Endodermal cell (in vitro differentiated cells): ENCODE results near the gene CAPZB. TPM values are rescaled to one million over a fixed set of nuclear protein-coding genes. Genes with fewer than 3 reads are reported as not detected.

ENCODE experiments used
- DNase-seq: peaks from one replicate; pipeline ENCODE4 v3.0.0-alpha.2; 2017
- H3K27ac ChIP-seq: 2 replicates; pipeline ENCODE4 v1.5.1; 2013; ENCODE audit warnings: mild to moderate bottlenecking, low read depth, low read length, moderate library complexity
- H3K27me3 ChIP-seq: 2 replicates; pipeline ENCODE4 v1.6.1; 2013; ENCODE audit warnings: mild to moderate bottlenecking, low read length, moderate library complexity; ENCODE audit not compliant: insufficient read depth, control insufficient read depth, poor library complexity, severe bottlenecking
- H3K36me3 ChIP-seq: 2 replicates; pipeline ENCODE4 v1.7.0; 2013; ENCODE audit warnings: mild to moderate bottlenecking, low read length, moderate library complexity; ENCODE audit not compliant: control insufficient read depth, insufficient read depth
- H3K4me1 ChIP-seq: one replicate; pipeline ENCODE4 v1.7.0; 2013; ENCODE audit warnings: low read length; ENCODE audit not compliant: control insufficient read depth, insufficient read depth
- H3K4me3 ChIP-seq: 2 replicates; pipeline ENCODE4 v1.5.1; 2013; ENCODE audit warnings: mild to moderate bottlenecking, low read length, moderate library complexity
- H3K9ac ChIP-seq: 2 replicates; pipeline ENCODE4 v1.6.1; 2013; ENCODE audit warnings: mild to moderate bottlenecking, low read length, moderate library complexity; ENCODE audit not compliant: poor library complexity, severe bottlenecking; ENCODE audit errors: extremely low read depth
- H3K9me3 ChIP-seq: 2 replicates; pipeline ENCODE4 v1.6.1; 2013; ENCODE audit warnings: mild to moderate bottlenecking, low read length, moderate library complexity; ENCODE audit not compliant: control insufficient read depth
- H3K27ac Mint-ChIP-seq: 2 replicates; pipeline ENCODE4 v1.8.0; 2020; ENCODE audit warnings: mixed read lengths
- H3K27me3 Mint-ChIP-seq: 2 replicates; pipeline ENCODE4 v1.8.0; 2021; ENCODE audit warnings: mild to moderate bottlenecking, mixed read lengths; ENCODE audit not compliant: insufficient read depth
- H3K36me3 Mint-ChIP-seq: 2 replicates; pipeline ENCODE4 v1.8.0; 2020; ENCODE audit warnings: low read depth, mixed read lengths
- H3K4me1 Mint-ChIP-seq: 2 replicates; pipeline ENCODE4 v1.8.0; 2020; ENCODE audit warnings: mixed read lengths
- H3K4me3 Mint-ChIP-seq: 2 replicates; pipeline ENCODE4 v1.8.0; 2020; ENCODE audit warnings: mild to moderate bottlenecking, moderate library complexity, mixed read lengths
- H3K9me3 Mint-ChIP-seq: 2 replicates; pipeline ENCODE4 v1.8.0; 2020; ENCODE audit warnings: mild to moderate bottlenecking, mixed read lengths
- WGBS, 2 experiments: methylation state at CpG; one replicate each; pipeline versions ENCODE4 v1.1.5 to v1.1.7; 2013; ENCODE audit warnings: missing lambda C conversion rate in 2 of 2, mixed read lengths in 1 of 2; ENCODE audit not compliant: insufficient coverage in 1 of 2, insufficient read length in 1 of 2; 5-methylcytosine and 5-hydroxymethylcytosine counted together
- total RNA-seq, 2 donors: library from RNA; stranded (reverse); fragmentation: NEBNext Ultra II Directional in 1 of 2; extraction: Animal tissue kit (Norgen Biotek cat#: 25700) in 1 of 2; gene quantifications; 2 replicates in 1 of 2; 3 replicates in 1 of 2; pipeline ENCODE4 v1.2.1, GENCODE V29; 2021
- TF ChIP-seq, protein P1 (sequence below): fragments of 200-600 bp; sonication (generic); conservative IDR thresholded peaks from 2 replicates; pipeline ENCODE4 v1.5.0; 2021; ENCODE audit warnings: antibody characterized with exemption, mild to moderate bottlenecking

Gene CAPZB
- total RNA-seq, 2 donors from 2014 or later = 334 to 362 TPM

DNA sequence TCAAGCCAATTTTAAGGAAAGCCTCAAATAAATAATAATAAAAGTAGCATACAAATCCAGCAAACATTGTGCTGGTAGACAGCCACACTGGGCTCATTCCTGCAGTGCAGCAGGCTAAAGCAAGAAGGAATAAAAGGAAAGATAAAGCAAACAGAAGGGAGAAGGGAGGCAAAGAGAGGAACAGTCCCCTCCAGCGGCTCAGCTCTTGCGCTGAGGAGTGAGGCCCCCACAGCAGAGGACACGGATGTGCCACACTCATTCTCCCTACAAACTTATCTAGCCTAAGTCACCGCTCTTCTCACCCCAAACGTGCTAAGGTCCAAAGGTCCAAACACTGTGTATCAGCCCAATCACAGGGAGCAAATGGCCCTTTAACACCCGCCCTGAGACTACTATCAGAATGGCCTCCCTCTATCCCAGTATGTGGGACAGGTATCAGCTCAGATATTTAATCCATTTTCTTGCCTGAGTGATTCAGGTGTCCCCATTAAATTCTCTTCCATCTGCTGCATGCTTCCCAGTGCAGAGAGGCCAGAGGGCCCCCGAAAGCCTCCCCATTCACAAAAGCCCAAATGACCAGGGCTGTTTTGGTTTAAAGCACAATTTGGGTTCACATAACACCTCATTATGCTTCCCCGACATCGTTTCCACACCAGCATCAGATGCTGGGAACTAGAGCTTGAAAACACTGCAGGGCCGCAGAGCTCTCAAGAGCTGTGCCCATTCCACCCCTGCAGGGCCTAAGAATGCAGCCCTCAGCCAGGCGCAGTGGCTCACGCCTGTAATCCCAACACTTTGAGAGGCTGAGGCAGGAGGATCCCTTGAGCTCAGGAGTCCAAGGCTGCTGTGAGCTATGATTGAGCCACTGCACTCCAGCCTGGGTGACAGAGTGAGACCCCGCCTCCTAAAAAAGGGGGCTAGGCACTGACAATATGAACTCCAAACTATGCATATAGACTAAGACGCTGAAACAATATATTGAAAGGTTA, 17.8 kb downstream of the CAPZB start:
- WGBS, 2 experiments = 85 to 87% methylated on average over 8 to 14 of the region's 14 CpGs
- H3K4me3 Mint-ChIP-seq = no peak overlapping the region
- H3K9ac ChIP-seq = no peak overlapping the region
- peaks cover 13% of the 10 kb centered on the region for H3K4me1 ChIP-seq
- peaks cover 44% of the 10 kb centered on the region for H3K4me1 Mint-ChIP-seq
- no peaks in the 10 kb centered on the region for H3K27me3 ChIP-seq
- no peaks in the 10 kb centered on the region for H3K9me3 Mint-ChIP-seq
- no peaks in the 10 kb centered on the region for H3K27me3 Mint-ChIP-seq
- H3K4me3 ChIP-seq = no peak overlapping the region
- H3K36me3 ChIP-seq = peaks cover 61% of the 10 kb centered on the region
- H3K9me3 ChIP-seq = no peaks in the 10 kb centered on the region
- TF ChIP-seq, protein P1, sequence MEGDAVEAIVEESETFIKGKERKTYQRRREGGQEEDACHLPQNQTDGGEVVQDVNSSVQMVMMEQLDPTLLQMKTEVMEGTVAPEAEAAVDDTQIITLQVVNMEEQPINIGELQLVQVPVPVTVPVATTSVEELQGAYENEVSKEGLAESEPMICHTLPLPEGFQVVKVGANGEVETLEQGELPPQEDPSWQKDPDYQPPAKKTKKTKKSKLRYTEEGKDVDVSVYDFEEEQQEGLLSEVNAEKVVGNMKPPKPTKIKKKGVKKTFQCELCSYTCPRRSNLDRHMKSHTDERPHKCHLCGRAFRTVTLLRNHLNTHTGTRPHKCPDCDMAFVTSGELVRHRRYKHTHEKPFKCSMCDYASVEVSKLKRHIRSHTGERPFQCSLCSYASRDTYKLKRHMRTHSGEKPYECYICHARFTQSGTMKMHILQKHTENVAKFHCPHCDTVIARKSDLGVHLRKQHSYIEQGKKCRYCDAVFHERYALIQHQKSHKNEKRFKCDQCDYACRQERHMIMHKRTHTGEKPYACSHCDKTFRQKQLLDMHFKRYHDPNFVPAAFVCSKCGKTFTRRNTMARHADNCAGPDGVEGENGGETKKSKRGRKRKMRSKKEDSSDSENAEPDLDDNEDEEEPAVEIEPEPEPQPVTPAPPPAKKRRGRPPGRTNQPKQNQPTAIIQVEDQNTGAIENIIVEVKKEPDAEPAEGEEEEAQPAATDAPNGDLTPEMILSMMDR = no peak
- DNase-seq = no peak
- H3K27ac ChIP-seq = no peak overlapping the region
- H3K27ac Mint-ChIP-seq = peak overlapping the region; percentile 59
- H3K36me3 Mint-ChIP-seq = peaks cover 26% of the 10 kb centered on the region

DNA sequence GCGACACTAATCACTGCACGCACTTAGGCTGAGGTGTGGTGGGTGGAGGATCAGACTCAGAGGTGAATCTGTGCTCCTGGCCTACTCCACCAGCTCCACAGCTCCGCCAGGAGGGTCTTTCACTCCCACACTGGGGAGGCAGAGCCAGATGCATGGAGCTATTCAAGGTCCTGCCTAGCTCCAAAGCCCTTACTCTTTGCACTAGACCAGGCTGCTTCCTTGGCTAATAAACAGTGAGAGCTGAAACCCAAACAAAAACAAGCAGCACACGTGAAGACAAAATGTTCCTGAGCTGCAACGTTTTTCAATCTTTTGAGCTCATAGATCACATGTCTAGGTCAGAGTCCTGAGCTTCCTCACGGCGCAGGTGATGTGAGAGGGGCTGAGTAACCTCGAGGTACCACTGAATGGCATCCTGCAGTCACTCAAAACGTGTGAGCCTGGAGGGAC, 19.2 kb downstream of the CAPZB start:
- Mint-ChIP-seq H3K4me1 (peaks cover 44% of the 10 kb centered on the region), H3K27me3 (no peaks in the 10 kb centered on the region), H3K27ac (no peak overlapping the region), H3K36me3 (peaks cover 16% of the 10 kb centered on the region), H3K4me3 (no peak overlapping the region), H3K9me3 (no peaks in the 10 kb centered on the region)
- H3K4me1 ChIP-seq = peaks cover 13% of the 10 kb centered on the region
- H3K9ac ChIP-seq = no peak overlapping the region
- H3K4me3 ChIP-seq = no peak overlapping the region
- TF ChIP-seq, protein P1 = no peak
- H3K36me3 ChIP-seq = peaks cover 57% of the 10 kb centered on the region
- DNase-seq = peak; percentile 50
- 77 to 80% methylated on average over 6 to 9 of the region's 9 CpGs for WGBS, 2 experiments
- H3K27ac ChIP-seq = no peak overlapping the region
- no peaks in the 10 kb centered on the region for H3K9me3 ChIP-seq
- H3K27me3 ChIP-seq = no peaks in the 10 kb centered on the region

DNA sequence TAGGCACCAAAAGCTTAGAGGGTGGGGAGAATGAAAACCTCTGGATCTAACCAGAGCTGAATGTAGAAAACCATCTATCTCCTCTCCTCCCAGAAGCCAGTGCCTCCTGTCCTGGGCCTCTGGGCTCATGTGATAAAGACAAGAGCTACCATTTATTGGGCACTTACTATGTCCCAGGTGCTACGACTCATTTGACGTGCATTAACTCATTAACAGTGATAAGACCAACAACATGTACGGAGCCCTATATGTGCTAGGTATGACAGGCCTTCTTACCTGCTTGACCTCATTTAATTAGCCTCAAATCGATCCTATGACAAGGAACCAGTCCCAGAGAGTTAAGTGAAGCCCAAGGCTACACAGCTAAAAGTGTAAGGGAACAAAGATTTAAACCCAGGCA, 19.7 kb downstream of the CAPZB start:
- 95 to 97% methylated on average over 4 of the region's 4 CpGs for WGBS, 2 experiments
- Histone ChIP-seq H3K4me1 (peaks cover 13% of the 10 kb centered on the region), H3K27ac (no peak overlapping the region)

More for the DNA sequence above, 19.7 kb downstream of the CAPZB start:
- Mint-ChIP-seq H3K9me3 (no peaks in the 10 kb centered on the region), H3K36me3 (peaks cover 14% of the 10 kb centered on the region), H3K27me3 (no peaks in the 10 kb centered on the region), H3K27ac (no peak overlapping the region), H3K4me3 (no peak overlapping the region), H3K4me1 (peaks cover 44% of the 10 kb centered on the region)
- Histone ChIP-seq H3K27me3 (no peaks in the 10 kb centered on the region), H3K36me3 (peaks cover 53% of the 10 kb centered on the region), H3K9me3 (no peaks in the 10 kb centered on the region), H3K4me3 (no peak overlapping the region), H3K9ac (no peak overlapping the region)
- DNase-seq = no peak
- TF ChIP-seq, protein P1 = no peak
